NCI-H774 (cell line): ENCODE results near the gene MYO15A.

ENCODE experiments used
- DNase-seq: peaks from one replicate; lab custom pipeline; 2025; lab: John Stamatoyannopoulos, UW

Gene MYO15A

GRCh38 chr17:18224053-18224386, 115.5 kb downstream of the MYO15A start:
- DNase-seq, result no peak

DNA sequence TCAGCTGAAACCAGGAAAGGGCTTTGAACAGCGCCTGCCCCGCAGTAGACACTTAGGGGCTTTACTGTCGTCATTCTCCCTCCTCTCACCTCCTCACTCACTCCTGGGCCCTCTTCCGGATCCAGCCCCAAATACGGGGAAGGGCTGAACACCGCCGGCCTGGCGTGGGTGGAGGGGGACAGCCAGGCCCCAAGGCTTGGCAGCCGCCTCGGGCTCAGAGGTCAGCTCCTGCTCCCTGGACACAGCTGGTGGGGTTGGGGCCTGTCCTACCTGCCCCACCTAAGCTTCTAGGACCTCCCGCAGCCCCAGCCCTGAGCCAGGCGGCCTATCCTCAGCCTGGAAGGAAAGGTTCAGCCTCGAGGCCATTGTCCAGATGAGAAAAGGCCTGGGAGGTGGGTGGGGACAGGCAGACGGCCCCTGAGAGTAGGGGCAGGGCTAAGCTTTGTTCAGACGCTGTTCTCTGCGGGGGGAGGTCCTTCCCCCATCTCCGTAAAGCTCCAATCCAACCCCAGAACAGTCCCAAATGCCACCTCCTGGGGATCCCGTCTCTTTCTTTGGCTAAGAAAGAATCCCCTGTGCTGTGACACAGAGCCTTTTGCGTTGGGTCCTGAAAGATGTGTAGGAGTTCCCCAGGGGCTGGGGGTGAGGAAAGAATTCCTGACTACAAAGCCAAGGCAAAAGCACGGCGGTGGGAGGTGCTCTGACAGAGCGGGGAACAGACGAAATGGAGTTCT, 116.0 kb downstream of the MYO15A start:
- no peak for DNase-seq

DNA sequence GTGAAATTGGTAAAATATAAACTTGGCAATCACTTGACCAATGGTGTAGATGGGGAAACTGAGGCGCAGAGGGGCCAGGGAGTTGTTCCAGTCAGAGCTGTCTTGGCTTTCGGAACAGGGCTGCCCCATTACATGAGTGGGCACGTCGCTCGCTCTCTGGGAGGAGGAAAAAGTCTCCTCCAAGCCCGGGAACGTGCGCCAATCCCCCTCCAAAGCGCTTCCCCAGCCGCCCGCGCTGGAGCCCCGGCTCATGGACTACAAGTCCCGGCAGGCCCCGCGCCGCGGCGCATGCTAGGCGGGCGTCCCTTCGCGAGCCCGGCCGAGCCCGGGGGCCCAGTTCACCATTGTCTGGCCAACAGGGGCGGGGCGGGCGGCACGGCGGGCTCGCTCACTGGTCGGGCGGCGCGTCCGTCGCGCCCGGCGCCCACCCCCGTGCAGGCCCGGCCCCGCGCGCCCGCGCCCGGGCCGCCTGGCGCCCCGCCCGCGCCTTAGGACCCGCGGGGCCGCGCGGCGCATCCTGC, 116.6 kb downstream of the MYO15A start, which contains the start of gene LLGL1:
Gene LLGL1, plus strand, starts transcription at position 515 of the 521 bp plus-strand sequence. CDS start 48 bp downstream, outside the sequence.
- peak; percentile 83 for DNase-seq

- DNase-seq, result no peak
Measured at GRCh38 chr17:18225642-18226283, 117.2 kb downstream of the MYO15A start.

DNA sequence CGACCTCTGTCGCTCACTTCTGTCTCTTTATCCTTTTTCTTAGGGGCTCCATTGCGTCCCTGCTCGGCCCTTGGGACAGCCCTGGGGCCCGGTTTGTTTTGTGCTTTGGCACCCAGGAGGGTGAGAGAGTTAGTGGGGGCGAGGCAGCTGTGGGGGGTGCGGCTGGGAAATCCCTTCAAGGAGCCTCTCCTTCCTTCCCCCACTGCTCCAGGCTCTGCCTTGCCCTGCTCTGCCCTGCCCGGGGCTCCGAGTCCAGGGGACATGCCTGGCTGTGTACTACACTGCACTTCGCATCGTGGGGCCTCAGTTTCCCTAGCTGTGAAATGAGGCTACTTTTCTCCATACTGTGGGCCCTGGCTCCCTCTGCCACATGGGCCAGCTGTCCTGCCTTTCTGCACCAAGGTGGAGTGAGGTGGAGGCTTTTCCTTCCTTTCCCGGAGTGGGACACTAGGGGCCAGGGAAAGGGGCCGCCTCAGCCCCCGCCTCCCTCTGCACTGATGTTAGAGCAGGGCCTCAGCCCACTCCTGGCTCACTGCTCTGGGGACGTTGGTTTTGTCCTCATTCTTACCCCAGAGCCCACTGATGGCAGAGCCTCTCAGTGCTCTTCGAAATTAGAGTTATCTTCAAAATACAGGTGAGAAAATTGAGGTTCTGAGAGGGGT, 117.9 kb downstream of the MYO15A start:
- no peak for DNase-seq

DNA sequence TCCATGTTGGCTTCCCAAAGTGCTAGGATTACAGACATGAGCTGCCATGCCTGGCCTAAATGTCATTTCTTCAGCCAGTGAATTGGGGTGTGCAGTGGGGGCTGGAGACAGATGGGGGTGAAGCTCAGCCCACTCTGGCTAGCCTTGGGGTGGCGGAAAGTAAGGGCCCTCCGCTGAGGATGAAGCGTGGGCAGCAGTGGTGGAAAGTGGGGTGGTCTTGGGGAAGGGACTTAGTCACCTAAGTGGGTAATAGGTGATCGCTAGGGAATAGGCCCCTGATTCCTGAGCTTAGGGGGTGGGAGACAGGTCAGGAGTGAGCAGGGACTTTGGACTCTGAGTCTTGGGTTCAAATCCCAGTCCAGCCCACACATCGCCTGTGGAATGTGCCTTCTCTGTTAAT, 119.1 kb downstream of the MYO15A start:
- no peak for DNase-seq

DNA sequence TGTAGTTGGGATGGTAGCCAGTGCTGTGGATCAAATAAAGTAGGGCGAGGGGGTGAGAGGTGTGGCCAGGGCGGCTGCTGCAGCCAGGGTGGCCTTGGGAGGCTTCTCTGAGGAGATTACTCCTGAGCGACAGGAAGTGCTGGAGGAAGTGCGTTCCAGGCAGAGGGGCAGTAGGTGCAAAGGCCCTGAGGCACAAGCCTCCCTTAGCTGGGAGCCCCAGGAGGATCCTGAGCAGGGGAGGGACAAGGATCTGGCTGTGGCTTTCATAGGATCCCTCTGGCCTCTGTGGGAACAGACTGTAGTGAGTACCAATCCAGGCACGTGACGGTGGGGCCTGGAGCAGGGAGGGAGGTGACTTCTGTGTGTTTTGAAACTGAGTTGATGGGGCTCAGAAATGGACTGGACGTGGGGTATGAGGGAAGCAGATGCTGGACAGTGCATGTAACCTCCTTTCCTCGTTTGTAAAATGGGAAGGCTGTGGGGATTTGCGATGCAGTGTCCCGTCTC, 119.7 kb downstream of the MYO15A start:
- no peak for DNase-seq

DNA sequence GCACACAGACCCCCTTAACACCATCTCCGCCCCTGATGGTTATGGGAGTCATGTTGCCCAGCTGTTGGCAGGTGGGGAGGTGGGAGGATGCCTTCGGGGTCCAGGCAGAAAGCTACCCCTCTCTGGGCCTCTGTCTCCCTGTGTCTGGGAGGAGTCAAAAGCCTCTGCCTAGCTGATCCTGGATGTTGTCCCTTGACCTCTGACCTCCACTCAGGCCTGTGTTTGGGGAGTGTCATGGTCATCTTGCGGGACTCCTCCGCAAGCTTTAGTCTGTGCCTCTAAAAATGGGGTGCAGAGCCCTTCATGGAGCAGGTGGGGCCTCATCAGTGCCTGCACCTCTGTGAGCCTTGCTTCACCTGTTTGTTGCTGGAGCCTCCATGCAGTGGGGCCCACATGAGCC, 120.7 kb downstream of the MYO15A start:
- DNase-seq, result no peak
